ENCODE results near the gene SLC29A1. TPM values are rescaled to one million over a fixed set of nuclear protein-coding genes. Genes with fewer than 3 reads are reported as not detected.

Gene SLC29A1
- total RNA-seq, 1 experiment from 2014 or later: 108 TPM

DNA sequence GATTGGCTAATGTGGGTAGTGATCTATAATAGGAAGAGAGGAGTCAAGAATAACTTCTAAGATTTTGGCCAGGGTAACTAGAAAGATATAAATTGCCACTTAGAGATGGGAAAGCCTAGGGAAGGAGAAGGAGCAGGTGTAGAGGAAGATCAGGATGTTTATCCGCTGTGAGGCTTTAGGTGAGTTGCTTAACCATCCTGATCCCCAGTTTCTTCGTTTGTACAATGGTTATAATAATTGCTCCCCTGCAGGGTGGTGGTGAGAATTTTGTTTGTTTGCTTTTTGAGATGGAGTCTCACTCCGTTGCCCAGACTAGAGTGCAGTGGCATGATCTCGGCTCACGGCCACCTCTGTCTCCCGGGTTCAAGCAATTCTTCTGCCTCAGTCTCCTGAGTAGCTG lies 9.1 kb upstream of the SLC29A1 start:
- CTCF ChIA-PET: interaction anchor here (0.6 kb wide), 1 partner anchor 52 kb away, joined by 3 read pairs; no protein-coding TSS in a partner anchor
- POLR2A ChIA-PET (ENCODE audit: low non-redundant PET): no interaction called here

DNA sequence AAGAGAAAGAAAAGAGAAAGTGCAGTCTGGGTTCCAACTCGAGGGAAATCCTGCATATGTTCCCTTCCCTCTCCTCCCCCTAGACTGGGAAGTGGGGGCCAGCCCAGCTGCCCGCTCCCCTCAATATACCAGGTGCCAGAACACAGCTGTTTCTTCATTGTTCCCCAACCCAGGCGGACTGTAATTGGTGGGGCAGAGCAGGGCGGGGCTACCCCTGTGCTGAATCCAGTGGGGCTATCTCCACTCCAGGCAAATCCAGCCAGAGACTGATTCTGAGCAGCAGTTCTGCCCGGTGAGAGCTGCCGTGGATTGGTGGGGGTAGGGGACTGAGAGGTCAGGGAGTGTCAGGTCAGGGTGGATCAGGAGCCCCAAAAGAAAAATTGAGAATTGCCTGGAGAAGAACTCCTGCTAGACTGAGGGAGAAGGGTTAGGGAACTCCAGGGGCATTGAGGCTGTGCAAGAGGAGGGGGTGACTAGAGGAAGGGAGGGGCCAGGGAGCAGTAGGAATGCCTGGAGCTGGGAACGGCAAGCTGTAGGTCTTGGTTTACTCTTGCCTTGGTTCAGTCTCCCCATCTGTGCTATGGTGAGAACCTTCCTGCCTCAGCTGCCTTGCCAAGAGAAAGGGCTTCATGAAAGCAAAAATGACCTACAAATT lies 6.6 kb upstream of the SLC29A1 start, which contains the start of gene MYMX:
Gene MYMX (plus strand): TSS at position 250 of the 655 bp plus-strand sequence. CDS start 546 bp downstream, outside the sequence.
- Histone ChIP-seq H3K27ac (ENCODE audit: low read depth, low read length, poor library complexity, severe bottlenecking) (no peak within 1 kb of the TSS), H3K9me3 (ENCODE audit: low read depth, low read length, poor library complexity, severe bottlenecking) (no peaks in the 10 kb centered on the region), H3K4me3 (ENCODE audit: low read depth, low read length, poor library complexity, severe bottlenecking) (no peak within 1 kb of the TSS), H3K4me1 (ENCODE audit: insufficient read depth, low read length, poor library complexity, severe bottlenecking) (peaks cover 31% of the 10 kb centered on the region), H3K27me3 (replicated peaks; ENCODE audit: insufficient read depth, low read depth, low read length, poor library complexity) (no peaks in the 10 kb centered on the region), H3K36me3 (ENCODE audit: insufficient read depth, low read length, poor library complexity, severe bottlenecking) (no peaks in the 10 kb centered on the region)
- ChIA-PET CTCF (interaction anchor here (0.5 kb wide), 1 partner anchor 323 kb away, joined by 4 read pairs; no protein-coding TSS in a partner anchor), POLR2A (ENCODE audit: low non-redundant PET) (interaction anchor here (0.6 kb wide), 1 partner anchor 290 kb away, joined by 3 read pairs; no protein-coding TSS in a partner anchor)
- intact Hi-C loops (cut with micrococcal nuclease; ENCODE audit: unreplicated experiment): no loop called here
- no TSS peak for BruUV-seq (replicated peaks)
- DNase-seq (ENCODE audit: low spot score): no peak
- TF ChIP-seq EZH2 (IDR thresholded peaks at IDR 0.05; ENCODE audit: borderline replicate concordance, low read depth, low read length, poor library complexity, severe bottlenecking): no peak
- TF ChIP-seq, protein P1, sequence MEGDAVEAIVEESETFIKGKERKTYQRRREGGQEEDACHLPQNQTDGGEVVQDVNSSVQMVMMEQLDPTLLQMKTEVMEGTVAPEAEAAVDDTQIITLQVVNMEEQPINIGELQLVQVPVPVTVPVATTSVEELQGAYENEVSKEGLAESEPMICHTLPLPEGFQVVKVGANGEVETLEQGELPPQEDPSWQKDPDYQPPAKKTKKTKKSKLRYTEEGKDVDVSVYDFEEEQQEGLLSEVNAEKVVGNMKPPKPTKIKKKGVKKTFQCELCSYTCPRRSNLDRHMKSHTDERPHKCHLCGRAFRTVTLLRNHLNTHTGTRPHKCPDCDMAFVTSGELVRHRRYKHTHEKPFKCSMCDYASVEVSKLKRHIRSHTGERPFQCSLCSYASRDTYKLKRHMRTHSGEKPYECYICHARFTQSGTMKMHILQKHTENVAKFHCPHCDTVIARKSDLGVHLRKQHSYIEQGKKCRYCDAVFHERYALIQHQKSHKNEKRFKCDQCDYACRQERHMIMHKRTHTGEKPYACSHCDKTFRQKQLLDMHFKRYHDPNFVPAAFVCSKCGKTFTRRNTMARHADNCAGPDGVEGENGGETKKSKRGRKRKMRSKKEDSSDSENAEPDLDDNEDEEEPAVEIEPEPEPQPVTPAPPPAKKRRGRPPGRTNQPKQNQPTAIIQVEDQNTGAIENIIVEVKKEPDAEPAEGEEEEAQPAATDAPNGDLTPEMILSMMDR (conservative IDR thresholded peaks at IDR 0.05; ENCODE audit: low read depth, low read length): no peak

More for the DNA sequence above, 9.1 kb upstream of the SLC29A1 start:
- no peaks in the 10 kb centered on the region for H3K36me3 ChIP-seq (ENCODE audit: insufficient read depth, low read length, poor library complexity, severe bottlenecking)
- intact Hi-C loops (cut with micrococcal nuclease; ENCODE audit: unreplicated experiment): no loop called here
- H3K27me3 ChIP-seq (replicated peaks; ENCODE audit: insufficient read depth, low read depth, low read length, poor library complexity): no peaks in the 10 kb centered on the region
- BruUV-seq (replicated peaks): no TSS peak
- no peaks in the 10 kb centered on the region for H3K9me3 ChIP-seq (ENCODE audit: low read depth, low read length, poor library complexity, severe bottlenecking)
- TF ChIP-seq, protein P1 (conservative IDR thresholded peaks at IDR 0.05; ENCODE audit: low read depth, low read length): no peak
- TF ChIP-seq EZH2 (IDR thresholded peaks at IDR 0.05; ENCODE audit: borderline replicate concordance, low read depth, low read length, poor library complexity, severe bottlenecking): no peak
- peaks cover 13% of the 10 kb centered on the region for H3K4me1 ChIP-seq (ENCODE audit: insufficient read depth, low read length, poor library complexity, severe bottlenecking)
- H3K4me3 ChIP-seq (ENCODE audit: low read depth, low read length, poor library complexity, severe bottlenecking): no peak overlapping the region
- no peak for DNase-seq (ENCODE audit: low spot score)
- no peak overlapping the region for H3K27ac ChIP-seq (ENCODE audit: low read depth, low read length, poor library complexity, severe bottlenecking)

DNA sequence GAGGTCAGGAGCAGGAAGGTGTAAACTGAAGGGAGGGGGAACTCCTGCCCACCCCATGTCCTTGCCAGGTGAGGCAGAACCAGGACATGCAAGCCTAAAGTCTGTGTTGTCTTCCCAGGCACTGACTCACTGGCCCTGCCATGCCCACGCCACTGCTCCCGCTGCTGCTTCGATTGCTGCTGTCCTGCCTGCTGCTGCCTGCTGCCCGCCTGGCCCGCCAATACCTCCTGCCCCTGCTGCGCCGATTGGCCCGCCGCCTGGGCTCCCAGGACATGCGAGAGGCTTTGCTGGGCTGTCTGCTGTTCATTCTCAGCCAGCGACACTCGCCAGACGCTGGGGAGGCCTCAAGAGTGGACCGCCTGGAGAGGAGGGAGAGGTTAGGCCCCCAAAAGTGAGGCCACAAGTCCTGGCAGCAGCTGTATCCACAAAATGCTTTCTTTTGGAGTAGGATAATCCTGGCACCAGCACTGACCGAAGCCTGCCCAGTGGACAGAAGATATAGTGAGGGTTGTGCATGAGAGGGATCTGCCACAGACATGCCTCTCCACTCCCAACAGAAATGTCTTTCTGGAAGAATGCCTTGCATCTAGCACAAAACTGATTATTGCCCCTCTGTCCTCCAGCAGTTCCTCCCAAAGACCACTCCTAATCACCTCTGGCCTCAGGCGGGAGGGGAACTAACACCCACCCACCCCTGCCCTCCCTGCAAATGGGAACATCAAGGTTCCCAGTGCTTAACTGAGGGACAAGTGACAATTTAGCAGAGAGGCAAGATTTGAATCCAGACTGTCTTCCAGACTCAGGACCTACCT lies 5.9 kb upstream of the SLC29A1 start:
- Histone ChIP-seq H3K4me1 (ENCODE audit: insufficient read depth, low read length, poor library complexity, severe bottlenecking) (peaks cover 38% of the 10 kb centered on the region), H3K27me3 (replicated peaks; ENCODE audit: insufficient read depth, low read depth, low read length, poor library complexity) (no peaks in the 10 kb centered on the region), H3K9me3 (ENCODE audit: low read depth, low read length, poor library complexity, severe bottlenecking) (no peaks in the 10 kb centered on the region), H3K27ac (ENCODE audit: low read depth, low read length, poor library complexity, severe bottlenecking) (no peak overlapping the region), H3K4me3 (ENCODE audit: low read depth, low read length, poor library complexity, severe bottlenecking) (no peak overlapping the region), H3K36me3 (ENCODE audit: insufficient read depth, low read length, poor library complexity, severe bottlenecking) (no peaks in the 10 kb centered on the region)
- CTCF ChIA-PET: no interaction called here
- no peak for DNase-seq (ENCODE audit: low spot score)
- no peak for TF ChIP-seq EZH2 (IDR thresholded peaks at IDR 0.05; ENCODE audit: borderline replicate concordance, low read depth, low read length, poor library complexity, severe bottlenecking)
- TF ChIP-seq, protein P1 (conservative IDR thresholded peaks at IDR 0.05; ENCODE audit: low read depth, low read length): no peak
- intact Hi-C loops (cut with micrococcal nuclease; ENCODE audit: unreplicated experiment): no loop called here
- POLR2A ChIA-PET (ENCODE audit: low non-redundant PET): no interaction called here
- no TSS peak for BruUV-seq (replicated peaks)

Measured in A673 (cell line).